ENCODE data around the gene CAPN13. TPM values are rescaled to one million over a fixed set of nuclear protein-coding genes. Genes with fewer than 3 reads are reported as not detected.

Gene CAPN13
- total RNA-seq, 2 donors from 2014 or later = 5.6 to 21.3 TPM

GRCh38 chr2:30781961-30782533, 25.2 kb downstream of the CAPN13 start:
- TF ChIP-seq, protein P1, sequence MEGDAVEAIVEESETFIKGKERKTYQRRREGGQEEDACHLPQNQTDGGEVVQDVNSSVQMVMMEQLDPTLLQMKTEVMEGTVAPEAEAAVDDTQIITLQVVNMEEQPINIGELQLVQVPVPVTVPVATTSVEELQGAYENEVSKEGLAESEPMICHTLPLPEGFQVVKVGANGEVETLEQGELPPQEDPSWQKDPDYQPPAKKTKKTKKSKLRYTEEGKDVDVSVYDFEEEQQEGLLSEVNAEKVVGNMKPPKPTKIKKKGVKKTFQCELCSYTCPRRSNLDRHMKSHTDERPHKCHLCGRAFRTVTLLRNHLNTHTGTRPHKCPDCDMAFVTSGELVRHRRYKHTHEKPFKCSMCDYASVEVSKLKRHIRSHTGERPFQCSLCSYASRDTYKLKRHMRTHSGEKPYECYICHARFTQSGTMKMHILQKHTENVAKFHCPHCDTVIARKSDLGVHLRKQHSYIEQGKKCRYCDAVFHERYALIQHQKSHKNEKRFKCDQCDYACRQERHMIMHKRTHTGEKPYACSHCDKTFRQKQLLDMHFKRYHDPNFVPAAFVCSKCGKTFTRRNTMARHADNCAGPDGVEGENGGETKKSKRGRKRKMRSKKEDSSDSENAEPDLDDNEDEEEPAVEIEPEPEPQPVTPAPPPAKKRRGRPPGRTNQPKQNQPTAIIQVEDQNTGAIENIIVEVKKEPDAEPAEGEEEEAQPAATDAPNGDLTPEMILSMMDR (IDR thresholded peaks at IDR 0.05) = no peak
- TF ChIP-seq POLR2A (IDR thresholded peaks at IDR 0.05) = no peak
- H3K27ac ChIP-seq = no peak overlapping the region
- ATAC-seq (no peak), DNase-seq (no peak)
- H3K4me1 ChIP-seq = no peaks in the 10 kb centered on the region
- H3K27me3 ChIP-seq = no peaks in the 10 kb centered on the region
- no peak overlapping the region for H3K4me3 ChIP-seq
- WGBS, 2 donors = 63 to 65% methylated on average over 7 of the region's 7 CpGs
- no peaks in the 10 kb centered on the region for H3K9me3 ChIP-seq
- H3K36me3 ChIP-seq (replicated peaks in 1 of 2; ENCODE audit: insufficient read depth in 1 of 2, low read depth in 2 of 2) = no peaks in the 10 kb centered on the region
- intact Hi-C loops (cut with DNase I) = no loop called here

DNA sequence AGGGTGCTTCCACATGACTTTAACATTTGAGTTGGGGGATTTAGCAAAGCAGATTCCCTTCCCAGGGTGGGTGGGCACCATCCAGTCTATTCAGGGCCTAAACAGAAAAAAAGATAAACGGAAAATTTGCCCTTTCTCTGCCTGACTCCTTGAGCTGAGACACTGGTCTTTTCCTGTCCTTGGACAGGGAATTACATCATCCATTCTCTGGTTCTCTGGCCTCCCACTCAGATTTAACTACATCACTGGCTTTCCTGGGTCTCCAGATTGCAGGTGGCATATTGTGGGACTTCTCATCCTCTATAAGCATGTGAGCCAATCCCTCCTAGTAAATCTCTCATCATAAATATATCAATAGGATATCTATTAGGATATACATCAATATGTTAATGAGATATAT, 25.8 kb downstream of the CAPN13 start:
- TF ChIP-seq POLR2A (IDR thresholded peaks at IDR 0.05) = no peak
- TF ChIP-seq, protein P1 (IDR thresholded peaks at IDR 0.05) = no peak
- Histone ChIP-seq H3K27ac (no peak overlapping the region), H3K27me3 (no peaks in the 10 kb centered on the region), H3K4me3 (no peak overlapping the region), H3K36me3 (replicated peaks in 1 of 2; ENCODE audit: insufficient read depth in 1 of 2, low read depth in 2 of 2) (no peaks in the 10 kb centered on the region), H3K9me3 (no peaks in the 10 kb centered on the region), H3K4me1 (no peaks in the 10 kb centered on the region)
- no peak for ATAC-seq
- intact Hi-C loops (cut with DNase I) = no loop called here
- DNase-seq = no peak
- WGBS, 2 donors = 58 to 88% methylated on average over 1 of the region's 1 CpG

GRCh38 chr2:30780776-30781330, 26.4 kb downstream of the CAPN13 start:
- H3K36me3 ChIP-seq (replicated peaks in 1 of 2; ENCODE audit: insufficient read depth in 1 of 2, low read depth in 2 of 2) = no peaks in the 10 kb centered on the region
- H3K9me3 ChIP-seq = no peaks in the 10 kb centered on the region
- intact Hi-C loops (cut with DNase I) = no loop called here
- DNase-seq (no peak), ATAC-seq (no peak)
- WGBS, 2 donors = 74 to 78% methylated on average over 5 of the region's 5 CpGs
- H3K27me3 ChIP-seq = no peaks in the 10 kb centered on the region
- H3K4me1 ChIP-seq = no peaks in the 10 kb centered on the region
- TF ChIP-seq POLR2A (IDR thresholded peaks at IDR 0.05) = no peak
- TF ChIP-seq, protein P1 (IDR thresholded peaks at IDR 0.05) = no peak
- H3K4me3 ChIP-seq = no peak overlapping the region
- H3K27ac ChIP-seq = no peak overlapping the region

GRCh38 chr2:30778611-30779010, 28.6 kb downstream of the CAPN13 start:
- intact Hi-C loops (cut with DNase I) = no loop called here
- TF ChIP-seq, protein P1 (IDR thresholded peaks at IDR 0.05) = no peak
- no peak for TF ChIP-seq POLR2A (IDR thresholded peaks at IDR 0.05)
- Histone ChIP-seq H3K4me3 (no peak overlapping the region), H3K4me1 (no peaks in the 10 kb centered on the region), H3K27me3 (no peaks in the 10 kb centered on the region), H3K27ac (no peak overlapping the region), H3K36me3 (replicated peaks in 1 of 2; ENCODE audit: insufficient read depth in 1 of 2, low read depth in 2 of 2) (no peaks in the 10 kb centered on the region), H3K9me3 (no peaks in the 10 kb centered on the region)
- WGBS, 2 donors = 92% methylated on average over 11 of the region's 11 CpGs
- ATAC-seq (no peak), DNase-seq (no peak)
